Bronchial epithelial cell (primary cell): Measurements from ENCODE around the gene ADGRG1. TPM values are rescaled to one million over a fixed set of nuclear protein-coding genes. Genes with fewer than 3 reads are reported as not detected.

Experiments
- DNase-seq: peaks from one replicate; pipeline ENCODE4 v3.0.0-alpha.2; 2010; ENCODE audit warnings: low read depth
- FAIRE-seq: peaks from 2 replicates; lab custom pipeline; 2011; peaks lifted over from hg19 to GRCh38; lab: Jason Lieb, UNC
- H3K27me3 ChIP-seq: 2 replicates; pipeline ENCODE4 v1.5.1; 2011; ENCODE audit warnings: low read length; ENCODE audit not compliant: control insufficient read depth, insufficient read depth
- H3K36me3 ChIP-seq: 2 replicates; pipeline ENCODE4 v1.5.1; 2011; ENCODE audit warnings: low read length; ENCODE audit not compliant: control insufficient read depth, insufficient read depth
- H3K4me3 ChIP-seq: 2 replicates; pipeline ENCODE4 v1.5.1; 2011; ENCODE audit warnings: mild to moderate bottlenecking, low read depth, low read length, control low read depth
- CTCF ChIP-seq: IDR thresholded peaks from 2 replicates; pipeline ENCODE4 v1.5.1; 2011; ENCODE audit warnings: mild to moderate bottlenecking, moderate library complexity, low read length, control low read depth, inconsistent platforms; ENCODE audit not compliant: insufficient read depth, severe bottlenecking
- total RNA-seq: library from RNA; depleted of rRNA; stranded (reverse); fragments of >200 nt; gene quantifications from 2 replicates; pipeline ENCODE4 v1.2.1, GENCODE V29; 2014

ADGRG1 gene
- total RNA-seq, 1 donor from 2014 or later, result 21.1 TPM

DNA sequence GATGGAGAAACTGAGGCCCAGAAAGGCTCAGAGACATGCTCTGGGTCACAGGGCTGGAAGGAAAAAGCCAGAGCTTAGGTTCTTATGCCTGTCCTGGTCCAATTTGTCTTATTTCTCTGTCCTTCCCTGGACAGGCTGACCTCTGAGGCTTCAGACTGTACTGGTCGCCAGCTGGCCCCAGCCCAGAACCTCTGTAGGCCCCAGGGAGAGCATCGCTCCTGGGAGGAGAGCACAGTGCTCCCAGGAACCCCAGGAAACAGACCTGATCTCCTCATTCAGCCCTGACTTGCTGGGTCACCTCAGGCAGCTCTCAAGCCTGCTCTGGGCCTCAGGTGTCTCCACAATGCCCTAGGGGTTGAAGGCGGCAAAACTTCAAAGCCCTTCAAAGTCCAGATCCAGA is 71.1 kb downstream of the ADGRG1 start:
- Histone ChIP-seq H3K36me3 (no peaks in the 10 kb centered on the region), H3K4me3 (no peak overlapping the region), H3K27me3 (no peaks in the 10 kb centered on the region)
- FAIRE-seq (no peak), DNase-seq (no peak)
- no peak for TF ChIP-seq CTCF

- Histone ChIP-seq H3K4me3 (no peak overlapping the region), H3K27me3 (peaks cover 3% of the 10 kb centered on the region), H3K36me3 (no peaks in the 10 kb centered on the region)
- TF ChIP-seq CTCF, result no peak
- DNase-seq, result no peak
- FAIRE-seq, result no peak
Measured at GRCh38 chr16:57699899-57700298, 71.5 kb downstream of the ADGRG1 start.

- no peak for TF ChIP-seq CTCF
- Histone ChIP-seq H3K4me3 (no peak overlapping the region), H3K27me3 (peaks cover 5% of the 10 kb centered on the region), H3K36me3 (no peaks in the 10 kb centered on the region)
- no peak for FAIRE-seq
- no peak for DNase-seq
Measured at GRCh38 chr16:57700781-57701551, 72.5 kb downstream of the ADGRG1 start.

DNA sequence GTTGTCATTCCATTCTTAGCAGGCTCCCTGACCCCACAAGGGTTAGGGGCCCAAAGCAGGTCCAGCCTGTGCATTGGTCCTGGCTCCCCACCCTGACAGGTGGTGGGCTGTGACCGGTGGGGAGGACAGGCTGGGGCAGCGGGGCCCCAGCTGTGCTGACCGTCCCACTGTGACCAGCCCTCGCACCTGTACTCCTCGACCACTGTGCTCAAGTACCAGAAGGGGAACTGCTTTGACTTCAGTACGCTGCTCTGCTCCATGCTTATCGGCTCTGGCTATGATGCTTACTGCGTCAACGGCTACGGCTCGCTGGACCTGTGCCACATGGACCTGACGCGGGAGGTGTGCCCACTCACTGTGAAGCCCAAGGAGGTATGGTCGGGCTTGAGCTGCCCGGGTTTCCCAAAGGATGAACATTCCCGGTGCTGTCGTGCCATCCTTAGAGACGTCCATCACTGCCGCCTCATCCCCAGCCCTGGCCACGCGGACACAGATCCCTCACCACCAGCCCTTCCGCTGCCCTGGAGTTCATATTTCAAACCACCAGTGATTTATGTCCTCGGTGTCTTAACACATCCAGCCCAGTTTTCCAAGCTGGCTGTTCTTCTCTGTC is 73.4 kb downstream of the ADGRG1 start:
- Histone ChIP-seq H3K27me3 (peaks cover 5% of the 10 kb centered on the region), H3K4me3 (no peak overlapping the region), H3K36me3 (no peaks in the 10 kb centered on the region)
- no peak for TF ChIP-seq CTCF
- DNase-seq, result no peak
- FAIRE-seq, result peak; percentile 40

GRCh38 chr16:57703416-57704010 is 75.1 kb downstream of the ADGRG1 start:
- DNase-seq, result no peak
- H3K4me3 ChIP-seq, result no peak overlapping the region
- H3K36me3 ChIP-seq, result no peaks in the 10 kb centered on the region
- no peak for TF ChIP-seq CTCF
- H3K27me3 ChIP-seq, result peaks cover 5% of the 10 kb centered on the region
- no peak for FAIRE-seq
